Natural killer cell (primary cell): ENCODE data around the gene TARS2. TPM values are rescaled to one million over a fixed set of nuclear protein-coding genes. Genes with fewer than 3 reads are reported as not detected.

Experiments
- ATAC-seq, 3 donors: fragments of 150-1000 bp in 2 of 3; fragments of 200-7000 bp in 1 of 3; cut with Tn5 transposase; 1 replicate in 1 of 3; 2 replicates in 2 of 3; pipeline ENCODE4 v1.10.0; 2021; ENCODE audit warnings: mild to moderate bottlenecking in 2 of 3, moderate library complexity in 2 of 3
- DNase-seq, 2 donors: peaks; one replicate each; pipeline versions ENCODE4 v3.0.0 to v3.0.0-alpha.2; 2013 to 2021; ENCODE audit warnings: mixed read lengths in 1 of 2
- H3K27ac ChIP-seq: one replicate; pipeline ENCODE4 v1.5.1; 2013; ENCODE audit warnings: mild to moderate bottlenecking, low read length
- H3K27me3 ChIP-seq: one replicate; pipeline ENCODE4 v1.6.1; 2013; ENCODE audit warnings: low read length; ENCODE audit not compliant: control insufficient read depth, insufficient read depth
- H3K36me3 ChIP-seq: one replicate; pipeline ENCODE4 v1.6.1; 2013; ENCODE audit warnings: low read length; ENCODE audit not compliant: control insufficient read depth, insufficient read depth
- H3K4me1 ChIP-seq: one replicate; pipeline ENCODE4 v1.6.1; 2013; ENCODE audit warnings: low read length; ENCODE audit not compliant: control insufficient read depth, insufficient read depth
- H3K4me3 ChIP-seq: one replicate; pipeline ENCODE4 v1.5.1; 2013; ENCODE audit warnings: low read length
- H3K9me3 ChIP-seq: one replicate; pipeline ENCODE4 v1.6.1; 2013; ENCODE audit warnings: low read length; ENCODE audit not compliant: control insufficient read depth, insufficient read depth
- H3K27ac Mint-ChIP-seq, 2 donors: one replicate each; pipeline ENCODE4 v1.8.0; 2022; ENCODE audit warnings: mild to moderate bottlenecking in 2 of 2, mixed read lengths in 2 of 2, moderate library complexity in 1 of 2
- H3K27me3 Mint-ChIP-seq, 2 donors: one replicate each; pipeline ENCODE4 v1.8.0; 2022; ENCODE audit warnings: low read depth in 2 of 2, mixed read lengths in 2 of 2
- H3K36me3 Mint-ChIP-seq: one replicate; pipeline ENCODE4 v1.8.0; 2022; ENCODE audit warnings: mixed read lengths
- H3K4me1 Mint-ChIP-seq, 2 donors: one replicate each; pipeline ENCODE4 v1.8.0; 2022; ENCODE audit warnings: mixed read lengths in 2 of 2
- H3K4me3 Mint-ChIP-seq: one replicate; pipeline ENCODE4 v1.8.0; 2022; ENCODE audit warnings: mild to moderate bottlenecking, moderate library complexity, mixed read lengths
- H3K9me3 Mint-ChIP-seq, 2 donors: one replicate each; pipeline ENCODE4 v1.8.0; 2022; ENCODE audit warnings: mixed read lengths in 2 of 2
- CTCF ChIP-seq: fragments of 200-600 bp; IDR thresholded peaks from one replicate; pipeline ENCODE4 v1.8.0; 2022; ENCODE audit warnings: antibody characterized with exemption
- WGBS: methylation state at CpG from one replicate; pipeline ENCODE4 v1.1.7; 2013; ENCODE audit warnings: missing lambda C conversion rate; ENCODE audit not compliant: insufficient coverage; 5-methylcytosine and 5-hydroxymethylcytosine counted together
- intact Hi-C: fragments of 100-400 bp; cut with micrococcal nuclease; formaldehyde crosslinking; loops from one replicate; pipeline ENCODE4 v1.14.2; 2022
- total RNA-seq, 4 donors: library from RNA; stranded (reverse); fragments of 120-200 nt in 1 of 4; gene quantifications; one replicate each; pipeline versions ENCODE4 v1.2.3 to v1.2.4, GENCODE V29; 2013 to 2022

Gene TARS2
- total RNA-seq, 3 donors from 2014 or later (not counting 1 experiment from before 2014, with no cell fraction given): 34.7 to 50.0 (median 44.9) TPM

GRCh38 chr1:150521196-150521968 lies 34.2 kb downstream of the TARS2 start:
- H3K27me3 Mint-ChIP-seq: no peaks in the 10 kb centered on the region
- no peaks in the 10 kb centered on the region for H3K36me3 Mint-ChIP-seq
- Histone ChIP-seq H3K9me3 (no peaks in the 10 kb centered on the region), H3K27me3 (no peaks in the 10 kb centered on the region), H3K4me3 (no peak overlapping the region), H3K4me1 (peaks cover under 1% of the 10 kb centered on the region), H3K27ac (no peak overlapping the region), H3K36me3 (no peaks in the 10 kb centered on the region)
- TF ChIP-seq CTCF: no peak
- H3K4me1 Mint-ChIP-seq: peaks cover 3 to 8% of the 10 kb centered on the region in 2 donors
- 82% methylated on average over 1 of the region's 1 CpG for WGBS
- no peaks in the 10 kb centered on the region for H3K9me3 Mint-ChIP-seq
- intact Hi-C loops: no loop called here
- no peak for ATAC-seq
- H3K4me3 Mint-ChIP-seq: no peak overlapping the region
- DNase-seq: no peak
- H3K27ac Mint-ChIP-seq: no peak overlapping the region

- 89% methylated on average over 2 of the region's 3 CpGs for WGBS
- H3K4me3 Mint-ChIP-seq: no peak overlapping the region
- no peaks in the 10 kb centered on the region for H3K36me3 Mint-ChIP-seq
Observed at GRCh38 chr1:150525348-150525747, 38.1 kb downstream of the TARS2 start.

GRCh38 chr1:150528196-150528595 lies 41.0 kb downstream of the TARS2 start:
- ATAC-seq: no peak

More at GRCh38 chr1:150525348-150525747, 38.1 kb downstream of the TARS2 start:
- Histone ChIP-seq H3K4me1 (no peaks in the 10 kb centered on the region), H3K4me3 (no peak overlapping the region), H3K27ac (no peak overlapping the region), H3K36me3 (no peaks in the 10 kb centered on the region), H3K27me3 (no peaks in the 10 kb centered on the region), H3K9me3 (no peaks in the 10 kb centered on the region)
- no peaks in the 10 kb centered on the region for H3K27me3 Mint-ChIP-seq
- intact Hi-C loops: no loop called here
- no peak overlapping the region for H3K27ac Mint-ChIP-seq
- H3K9me3 Mint-ChIP-seq: no peaks in the 10 kb centered on the region
- ATAC-seq: no peak
- TF ChIP-seq CTCF: no peak
- DNase-seq: no peak
- no peaks in the 10 kb centered on the region for H3K4me1 Mint-ChIP-seq

More at GRCh38 chr1:150528196-150528595, 41.0 kb downstream of the TARS2 start:
- H3K27me3 Mint-ChIP-seq: no peaks in the 10 kb centered on the region
- no peak overlapping the region for H3K4me3 ChIP-seq
- H3K9me3 Mint-ChIP-seq: no peaks in the 10 kb centered on the region
- no peaks in the 10 kb centered on the region for H3K4me1 ChIP-seq
- H3K36me3 Mint-ChIP-seq: no peaks in the 10 kb centered on the region
- H3K36me3 ChIP-seq: no peaks in the 10 kb centered on the region
- no peaks in the 10 kb centered on the region for H3K4me1 Mint-ChIP-seq
- DNase-seq: no peak
- no peaks in the 10 kb centered on the region for H3K27me3 ChIP-seq
- WGBS: 93% methylated on average over 1 of the region's 1 CpG
- intact Hi-C loops: no loop called here
- no peak overlapping the region for H3K27ac Mint-ChIP-seq
- no peak overlapping the region for H3K4me3 Mint-ChIP-seq
- no peak for TF ChIP-seq CTCF
- H3K27ac ChIP-seq: no peak overlapping the region
- H3K9me3 ChIP-seq: no peaks in the 10 kb centered on the region
